Hindlimb muscle (tissue), 1 donor: ENCODE measurements around the gene ITPR1. TPM values are rescaled to one million over a fixed set of nuclear protein-coding genes. Genes with fewer than 3 reads are reported as not detected.
"Not testable (repeated sequence)": the region's sequence is repeated elsewhere in the genome, so short reads cannot be mapped to it uniquely, and the experiment has no call there.

ENCODE experiments used
- DNase-seq: peaks from one replicate; pipeline ENCODE4 v3.0.0-alpha.2; 2013
- polyA plus RNA-seq: library from polyadenylated mRNA; unstranded; fragments of 120-200 nt; gene quantifications from one replicate; pipeline ENCODE4 v1.2.1, GENCODE V29; 2013; ENCODE audit not compliant: insufficient read length

Gene ITPR1
- polyA plus RNA-seq: 16.7 TPM

GRCh38 chr3:4493014-4493940, at the start of gene ITPR1:
Gene ITPR1, plus strand, starts transcription at chr3:4493348. Its CDS starts 23,144 bp downstream, at chr3:4516492.
- DNase-seq: peak; percentile 98

- no peak for DNase-seq
Measured at GRCh38 chr3:4447295-4447999, 45.7 kb upstream of the ITPR1 start.

DNA sequence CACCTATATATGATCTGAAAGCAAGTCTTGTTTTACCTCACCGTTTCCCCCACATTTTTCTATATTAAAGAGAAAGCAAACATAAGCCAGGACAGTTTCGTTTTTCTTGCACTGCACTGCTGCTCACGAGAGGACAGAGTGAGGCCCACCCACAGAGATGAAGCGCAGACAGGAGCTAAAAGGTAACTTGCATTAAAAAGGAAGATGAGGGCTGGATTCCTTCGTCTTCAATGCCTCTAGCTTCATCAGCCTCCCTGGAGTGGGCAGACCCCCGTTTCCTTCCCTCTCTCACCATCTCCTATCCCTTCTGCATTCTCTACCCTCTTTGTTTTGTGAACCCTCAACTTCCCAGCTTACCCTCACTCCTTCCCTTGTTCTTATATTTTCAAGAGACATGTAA, 45.0 kb upstream of the ITPR1 start:
- no peak for DNase-seq

- DNase-seq: no peak
Measured at GRCh38 chr3:4449043-4449805, 43.9 kb upstream of the ITPR1 start.

DNA sequence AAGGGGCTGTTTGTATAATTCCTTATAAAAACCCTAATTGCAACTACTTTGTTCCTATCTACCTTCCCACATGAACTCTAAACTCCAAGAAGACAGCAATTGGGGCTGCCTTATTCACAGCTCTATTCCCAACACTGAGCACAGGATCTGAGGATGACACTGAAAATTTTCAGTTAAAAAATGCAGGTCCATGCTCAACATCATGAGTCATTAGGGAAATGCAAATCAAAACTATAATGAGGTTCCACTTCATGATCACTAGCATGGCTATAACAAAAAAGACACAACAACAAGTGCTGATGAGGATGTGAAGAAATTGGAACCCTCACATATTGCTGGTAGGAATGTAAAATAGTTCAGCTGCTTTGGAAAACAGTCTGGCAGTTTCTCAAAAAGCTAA, 39.0 kb upstream of the ITPR1 start:
- DNase-seq: no peak

- DNase-seq: not testable (repeated sequence)
Measured at GRCh38 chr3:4456780-4457179, 36.4 kb upstream of the ITPR1 start.

GRCh38 chr3:4458961-4459360, 34.2 kb upstream of the ITPR1 start:
- DNase-seq: no peak

DNA sequence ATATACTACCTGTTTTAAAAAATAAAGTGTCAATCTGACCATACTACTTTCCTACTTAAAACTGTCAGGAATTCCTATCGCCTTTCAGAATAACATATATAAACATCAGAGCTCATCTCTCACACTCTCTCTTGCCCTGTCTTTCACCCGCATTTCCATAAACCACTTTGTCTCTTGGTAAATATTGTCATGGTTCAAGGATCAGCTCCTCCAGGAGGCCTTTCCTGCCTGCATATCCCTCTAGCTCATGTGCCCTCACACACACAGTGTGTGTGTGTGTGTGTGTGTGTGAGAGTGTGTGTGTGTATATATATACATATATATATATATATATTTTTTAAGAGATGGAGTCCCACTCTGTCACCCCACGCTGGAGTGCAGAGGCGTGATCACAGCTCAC, 32.8 kb upstream of the ITPR1 start:
- no peak for DNase-seq

- DNase-seq: no peak
Measured at GRCh38 chr3:4461468-4462090, 31.6 kb upstream of the ITPR1 start.

DNA sequence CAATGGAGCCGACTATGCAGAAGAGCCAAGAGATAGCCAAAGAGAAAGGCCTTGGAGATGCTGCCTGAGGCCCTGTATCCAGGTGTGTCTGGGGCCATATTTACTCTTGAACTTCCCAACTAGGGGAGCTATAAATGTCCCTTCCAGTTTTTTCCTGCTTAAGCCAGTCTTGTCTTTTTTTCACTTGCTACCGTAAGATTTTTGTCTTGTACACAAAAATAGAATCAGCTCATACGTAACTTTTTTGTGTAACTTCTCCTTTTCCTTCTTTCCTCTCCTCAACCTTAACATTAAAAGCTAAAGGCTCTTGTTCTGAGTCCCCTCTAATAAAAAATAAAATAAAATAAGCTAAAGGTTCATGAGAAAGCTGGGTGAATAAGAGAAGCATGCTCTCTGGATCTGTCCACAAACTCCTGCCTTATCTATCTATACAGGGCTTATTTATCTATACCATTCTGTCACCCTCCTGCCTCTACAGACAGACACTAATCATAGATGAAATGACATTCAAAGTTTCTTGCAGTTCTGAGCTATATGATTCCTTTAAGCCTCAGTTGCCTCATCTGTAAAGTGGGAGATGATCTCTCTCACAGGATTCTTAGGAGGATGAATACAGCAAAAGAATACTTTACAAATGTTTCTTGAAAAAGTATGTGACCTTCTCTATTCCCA, 30.6 kb upstream of the ITPR1 start:
- no peak for DNase-seq

DNA sequence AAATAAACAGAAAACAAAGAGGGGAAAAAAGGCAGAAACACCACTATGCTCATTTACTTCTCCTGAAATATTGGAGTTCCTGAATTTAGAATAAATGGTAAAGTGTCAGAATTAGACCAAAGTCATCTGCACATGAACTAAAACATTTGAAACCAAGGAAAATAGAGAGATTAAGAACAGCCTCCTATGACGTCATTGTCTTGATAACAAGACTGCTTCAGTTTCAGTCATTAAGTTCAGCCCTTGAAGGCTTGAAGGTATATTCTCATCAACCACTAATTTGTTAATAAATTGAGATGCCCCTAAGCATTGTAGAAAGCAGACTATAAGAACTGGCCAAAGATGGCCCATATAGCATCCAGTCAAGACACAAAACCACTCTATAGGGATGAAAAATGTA, 28.6 kb upstream of the ITPR1 start:
- DNase-seq: no peak

DNA sequence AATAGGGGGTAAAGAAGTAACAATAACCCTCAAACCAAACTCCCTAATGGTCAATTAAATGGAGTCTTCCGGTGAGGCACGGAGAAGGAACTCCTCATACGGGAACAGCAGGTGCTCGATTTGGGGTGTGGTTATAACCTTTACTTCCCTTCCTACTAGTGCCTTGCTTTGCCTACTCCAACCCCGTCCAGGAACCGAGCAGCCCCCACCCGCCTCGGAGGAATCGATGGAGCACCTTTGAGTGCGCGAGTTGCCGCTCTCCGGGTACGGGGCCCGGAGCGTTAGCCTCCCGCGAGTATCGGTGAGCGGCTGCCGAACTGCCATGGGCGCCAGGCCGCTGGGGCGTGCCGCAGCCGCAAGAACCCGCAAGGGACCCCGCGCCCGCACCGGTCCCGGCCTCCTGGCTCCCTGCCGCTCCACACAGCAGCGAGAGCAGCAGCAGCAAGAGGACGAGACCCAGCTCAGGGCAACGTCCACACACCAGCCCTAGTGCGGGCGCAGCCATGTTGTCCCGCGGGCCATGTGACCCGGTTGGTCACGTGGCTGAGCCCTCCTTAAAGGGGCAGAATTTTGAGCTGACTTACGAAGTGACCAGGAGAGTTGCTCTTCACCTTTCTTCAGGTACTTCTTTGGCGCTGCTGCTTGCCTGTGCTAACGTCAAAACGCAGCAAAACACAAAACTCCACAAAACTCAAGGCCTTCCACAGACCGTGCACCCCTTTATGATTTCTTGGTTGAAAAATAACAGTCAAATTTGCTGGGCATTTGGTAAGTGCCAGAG, 26.2 kb upstream of the ITPR1 start, which contains the start of gene SUMF1:
Gene SUMF1, minus strand, starts transcription at position 529 of the 781 bp plus-strand sequence. Its CDS starts 24 bp downstream, at position 505.
- peak; percentile 86 for DNase-seq

- DNase-seq: no peak
Measured at GRCh38 chr3:4467522-4467867, 25.7 kb upstream of the ITPR1 start.

- no peak for DNase-seq
Measured at GRCh38 chr3:4471907-4472306, 21.2 kb upstream of the ITPR1 start.

- DNase-seq: no peak
Measured at GRCh38 chr3:4472312-4472711, 20.8 kb upstream of the ITPR1 start.

DNA sequence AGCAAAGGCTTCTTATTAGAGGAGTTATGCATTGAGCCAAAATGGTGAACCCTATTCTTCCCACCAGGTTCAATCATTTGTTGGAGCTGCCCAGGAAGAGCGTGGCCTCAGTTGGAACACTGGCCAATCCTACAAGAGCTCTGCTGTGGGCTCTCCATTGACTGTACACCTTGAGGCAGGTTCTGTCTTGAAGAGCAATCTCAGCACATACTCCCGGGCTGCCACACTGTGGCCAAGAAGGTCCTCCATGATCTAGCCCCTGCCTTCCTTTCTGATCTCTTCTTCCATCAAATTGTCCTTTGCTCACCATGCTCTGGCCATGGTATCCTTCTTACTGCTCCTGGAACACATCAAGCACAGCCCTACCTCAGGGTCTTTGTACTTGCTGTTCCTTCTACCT, 20.4 kb upstream of the ITPR1 start:
- DNase-seq: no peak

DNA sequence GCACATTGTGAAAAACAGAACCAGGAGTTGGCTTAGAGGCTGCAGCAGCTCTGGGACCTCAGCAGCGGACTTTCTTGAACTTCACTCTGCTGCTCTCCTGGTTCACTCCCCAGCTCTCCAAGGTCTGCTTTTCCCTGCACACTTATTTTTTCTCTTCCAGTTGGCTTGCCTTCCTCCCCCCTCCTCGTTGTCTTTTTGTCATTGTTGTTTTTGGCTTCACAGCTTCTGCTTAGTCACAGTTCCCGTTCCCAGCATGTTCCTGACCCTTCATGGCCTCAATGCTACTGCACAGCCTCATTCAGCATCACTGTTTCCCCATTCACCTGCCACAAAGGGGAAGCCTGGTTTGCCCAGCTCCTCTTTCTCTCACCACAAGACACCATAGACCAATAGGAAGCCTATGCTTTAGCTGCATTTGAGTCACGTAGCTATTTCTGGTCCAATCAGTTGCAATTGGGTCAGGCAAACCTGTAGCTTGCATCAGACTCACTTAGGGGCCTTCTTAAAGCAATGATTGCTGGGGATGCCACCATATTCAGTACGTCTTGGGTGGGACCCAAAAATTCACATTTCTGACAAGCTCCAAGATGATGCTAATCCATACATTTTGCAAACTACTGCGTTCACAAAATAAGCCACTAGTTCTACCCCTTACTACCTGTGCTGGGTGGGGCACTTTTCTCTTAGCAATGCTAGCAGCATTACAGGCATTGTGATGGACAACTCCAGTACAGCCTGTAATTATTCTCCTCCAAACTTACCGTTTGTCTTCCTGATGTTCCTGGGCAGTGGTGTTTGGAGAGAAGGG, 18.3 kb upstream of the ITPR1 start:
- DNase-seq: no peak

GRCh38 chr3:4475804-4476203, 17.3 kb upstream of the ITPR1 start:
- no peak for DNase-seq

DNA sequence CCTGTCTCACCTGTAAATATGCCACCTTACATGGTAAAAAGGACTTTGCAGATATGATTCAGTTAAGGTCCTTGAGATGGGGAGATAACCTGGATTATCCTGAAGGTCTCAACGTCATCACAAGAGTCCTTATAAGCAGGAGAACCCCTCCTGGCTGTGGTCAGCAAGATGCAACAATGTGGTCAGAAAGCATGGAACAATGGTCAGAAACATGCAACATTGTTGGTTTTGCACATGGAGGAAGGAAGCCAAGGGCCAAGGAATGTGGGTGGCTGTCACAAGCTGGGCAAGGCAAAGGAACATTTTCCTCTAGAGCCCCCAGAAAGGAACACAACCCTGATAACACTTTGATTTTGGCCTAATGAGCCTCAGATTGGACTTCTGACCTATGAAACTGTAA, 16.7 kb upstream of the ITPR1 start:
- no peak for DNase-seq

- DNase-seq: no peak
Measured at GRCh38 chr3:4478261-4478660, 14.9 kb upstream of the ITPR1 start.
